ENCODE results near the gene TMEM256. TPM values are rescaled to one million over a fixed set of nuclear protein-coding genes. Genes with fewer than 3 reads are reported as not detected.

TMEM256 gene
- polyA plus RNA-seq, 1 donor from 2014 or later, result 161 TPM

GRCh38 chr17:7437369-7437863, 33.5 kb upstream of the TMEM256 start:
- Histone ChIP-seq H3K9ac (ENCODE audit: low read length) (peak overlapping the region; percentile 97), H3K27me3 (ENCODE audit: insufficient read depth, low read depth, low read length) (peaks cover 43% of the 10 kb centered on the region), H4K20me1 (ENCODE audit: insufficient read depth) (no peaks in the 10 kb centered on the region)

GRCh38 chr17:7436556-7437368, 32.9 kb upstream of the TMEM256 start:
- Histone ChIP-seq H3K27ac (ENCODE audit: low read length) (peak overlapping the region; percentile 24), H3F3A (ENCODE audit: insufficient read depth, low read length, poor library complexity, severe bottlenecking) (peaks cover 4% of the 10 kb centered on the region), H3K36me3 (ENCODE audit: insufficient read depth, low read length) (no peaks in the 10 kb centered on the region), H3K9ac (ENCODE audit: low read length) (peak overlapping the region; percentile 97), H4K20me1 (ENCODE audit: insufficient read depth) (no peaks in the 10 kb centered on the region), H2AFZ (ENCODE audit: low read depth, low read length) (no peak overlapping the region), H3K4me2 (ENCODE audit: low read length) (no peak overlapping the region), H3K9me2 (ENCODE audit: insufficient read depth, low read length) (no peaks in the 10 kb centered on the region), H3K4me3 (ENCODE audit: low read length) (peak overlapping the region; percentile 85), H3K9me3 (ENCODE audit: low read length) (no peaks in the 10 kb centered on the region), H3K27me3 (ENCODE audit: insufficient read depth, low read depth, low read length) (peaks cover 43% of the 10 kb centered on the region), H3K79me2 (replicated peaks; ENCODE audit: insufficient read depth, low read length) (no peaks in the 10 kb centered on the region)
- TF ChIP-seq POLR2AphosphoS5 (IDR thresholded peaks at IDR 0.05) (peak; percentile 38), TAF1 (IDR thresholded peaks at IDR 0.05; ENCODE audit: low read depth) (no peak), EZH2 (IDR thresholded peaks at IDR 0.05; ENCODE audit: borderline replicate concordance, insufficient read depth, low read length, poor library complexity, severe bottlenecking) (no peak), SMC3 (conservative IDR thresholded peaks at IDR 0.05; ENCODE audit: poor library complexity) (peak; percentile 89), EP300 (conservative IDR thresholded peaks at IDR 0.05; ENCODE audit: poor library complexity, severe bottlenecking) (no peak), RAD21 (conservative IDR thresholded peaks at IDR 0.05) (peak; percentile 85), CTCF (IDR thresholded peaks at IDR 0.05; ENCODE audit: poor library complexity, severe bottlenecking) (peak; percentile 97), MXI1 (conservative IDR thresholded peaks at IDR 0.05; ENCODE audit: poor library complexity, severe bottlenecking) (peak; percentile 83), REST (IDR thresholded peaks at IDR 0.05; ENCODE audit: borderline replicate concordance) (no peak)

More at GRCh38 chr17:7437369-7437863, 33.5 kb upstream of the TMEM256 start:
- peak; percentile 7 for TF ChIP-seq SMC3 (conservative IDR thresholded peaks at IDR 0.05; ENCODE audit: poor library complexity)
- TF ChIP-seq MXI1 (conservative IDR thresholded peaks at IDR 0.05; ENCODE audit: poor library complexity, severe bottlenecking), result no peak
- no peak overlapping the region for H3K4me2 ChIP-seq (ENCODE audit: low read length)
- H3K4me3 ChIP-seq (ENCODE audit: low read length), result peak overlapping the region; percentile 85
- H3K9me2 ChIP-seq (ENCODE audit: insufficient read depth, low read length), result no peaks in the 10 kb centered on the region
- no peaks in the 10 kb centered on the region for H3K9me3 ChIP-seq (ENCODE audit: low read length)
- no peaks in the 10 kb centered on the region for H3K79me2 ChIP-seq (replicated peaks; ENCODE audit: insufficient read depth, low read length)
- peaks cover 4% of the 10 kb centered on the region for H3F3A ChIP-seq (ENCODE audit: insufficient read depth, low read length, poor library complexity, severe bottlenecking)
- no peak overlapping the region for H3K27ac ChIP-seq (ENCODE audit: low read length)
- H2AFZ ChIP-seq (ENCODE audit: low read depth, low read length), result no peak overlapping the region
- H3K36me3 ChIP-seq (ENCODE audit: insufficient read depth, low read length), result no peaks in the 10 kb centered on the region
